GM12878 (cell line): ENCODE data around the gene NUP107. TPM values are rescaled to one million over a fixed set of nuclear protein-coding genes. Genes with fewer than 3 reads are reported as not detected.

Source experiments
- ATAC-seq: fragments of 200-7000 bp; cut with Tn5 transposase; 3 replicates; pipeline ENCODE4 v1.9.1; 2020; ENCODE audit warnings: mild to moderate bottlenecking, moderate library complexity
- BruUV-seq: library from RNA; stranded (reverse); fragments of 400-500 nt; replicated peaks from 2 replicates; lab custom pipeline; 2021; lab: Mats Ljungman, UMichigan
- CTCF ChIA-PET: fragments of 300-600 bp; sonication (Branson Sonifier 250); formaldehyde crosslinking; extraction: SDS; loops from one replicate; lab custom pipeline; 2021; ENCODE audit warnings: inconsistent platforms; lab: Yijun Ruan, JAX
- POLR2A ChIA-PET: fragments of 350-600 bp; formaldehyde crosslinking; extraction: SDS; loops from one replicate; lab custom pipeline; 2021; ENCODE audit warnings: inconsistent platforms; lab: Charles Lee
- RAD21 ChIA-PET: fragments of 300-600 bp; sonication (Branson Sonifier 250); formaldehyde crosslinking; loops from one replicate; lab custom pipeline; 2023; ENCODE audit warnings: antibody characterized with exemption; ENCODE audit not compliant: unreplicated experiment; lab: Charles Lee
- SMC1A ChIA-PET: fragments of 300-600 bp; sonication (Branson Sonifier 250); formaldehyde crosslinking; loops from one replicate; lab custom pipeline; 2023; ENCODE audit not compliant: unreplicated experiment, uncharacterized antibody; lab: Charles Lee
- DNase-seq: peaks from one replicate; pipeline ENCODE4 v3.0.0-alpha.2; 2011; ENCODE audit warnings: low read depth, low spot score
- FAIRE-seq: peaks from 3 replicates; lab custom pipeline; 2011; peaks lifted over from hg19 to GRCh38; lab: Jason Lieb, UNC
- H2AFZ ChIP-seq: 2 replicates; pipeline ENCODE4 v1.6.0; 2011; ENCODE audit warnings: low read depth, low read length, control low read depth; ENCODE audit not compliant: control insufficient read depth
- H3K27ac ChIP-seq: 2 replicates; pipeline ENCODE4 v1.5.1; 2011; ENCODE audit warnings: control low read depth; ENCODE audit not compliant: control insufficient read depth, insufficient read depth
- H3K27me3 ChIP-seq, 2 experiments: replicated peaks in 1 of 2; 2 replicates each; pipeline versions ENCODE4 v1.6.0 to v1.6.1; 2011; ENCODE audit warnings: low read length in 1 of 2; ENCODE audit not compliant: control insufficient read depth in 2 of 2, insufficient read depth in 2 of 2
- H3K36me3 ChIP-seq, 2 experiments: 2 replicates each; pipeline ENCODE4 v1.5.1; 2011; ENCODE audit warnings: low read length in 1 of 2; ENCODE audit not compliant: control insufficient read depth in 2 of 2, insufficient read depth in 2 of 2
- H3K4me1 ChIP-seq: 2 replicates; pipeline ENCODE4 v1.6.1; 2011; ENCODE audit warnings: mild to moderate bottlenecking, low read length, moderate library complexity, mixed read lengths; ENCODE audit not compliant: control insufficient read depth, insufficient read depth
- H3K4me2 ChIP-seq: 2 replicates; pipeline ENCODE4 v1.6.0; 2011; ENCODE audit warnings: control low read depth; ENCODE audit not compliant: control insufficient read depth, insufficient read depth
- H3K4me3 ChIP-seq: fragments of 200-600 bp; sonication (generic); 2 replicates; pipeline ENCODE4 v1.5.1; 2016
- H3K79me2 ChIP-seq: 2 replicates; pipeline ENCODE4 v1.6.0; 2011; ENCODE audit warnings: low read length; ENCODE audit not compliant: control insufficient read depth, insufficient read depth
- H3K9ac ChIP-seq: 2 replicates; pipeline ENCODE4 v1.8.0; 2011; ENCODE audit warnings: low read length, control low read depth, mixed read lengths; ENCODE audit not compliant: control insufficient read depth, insufficient read depth
- H3K9me3 ChIP-seq: replicated peaks from 3 replicates; pipeline ENCODE4 v1.5.1; 2011; ENCODE audit warnings: mild to moderate bottlenecking, low read length; ENCODE audit not compliant: control insufficient read depth, insufficient read depth
- H4K20me1 ChIP-seq: 2 replicates; pipeline ENCODE4 v1.6.0; 2011; ENCODE audit not compliant: control insufficient read depth, insufficient read depth
- ASH2L ChIP-seq: fragments of 300-600, 200-600 bp; sonication (generic); IDR thresholded peaks from 2 replicates; pipeline ENCODE4 v1.6.1; 2017; ENCODE audit warnings: low read depth, mild to moderate bottlenecking, borderline replicate concordance
- ATF3 ChIP-seq: IDR thresholded peaks from 2 replicates; pipeline ENCODE4 v1.6.1; 2011; ENCODE audit warnings: low read depth, mild to moderate bottlenecking, low read length, moderate library complexity, borderline replicate concordance; ENCODE audit errors: extremely low read depth
- BACH1 ChIP-seq: fragments of 450-650 bp; IDR thresholded peaks from 2 replicates; pipeline ENCODE4 v1.6.1; 2017; ENCODE audit warnings: mild to moderate bottlenecking, borderline replicate concordance
- DPF2 ChIP-seq: fragments of 450-650 bp; IDR thresholded peaks from 2 replicates; pipeline ENCODE4 v1.6.1; 2017; ENCODE audit warnings: mild to moderate bottlenecking
- E2F4 ChIP-seq: IDR thresholded peaks from 2 replicates; pipeline ENCODE4 v1.6.1; 2012; ENCODE audit warnings: low read depth, low read length, improper control_type of control experiment
- GATAD2B ChIP-seq: fragments of 450-650 bp; conservative IDR thresholded peaks from 2 replicates; pipeline ENCODE4 v1.6.1; 2017; ENCODE audit warnings: low read depth, mild to moderate bottlenecking, moderate library complexity
- KLF5 ChIP-seq: fragments of 450-650 bp; IDR thresholded peaks from 2 replicates; pipeline ENCODE4 v1.6.1; 2014; ENCODE audit warnings: mild to moderate bottlenecking; ENCODE audit not compliant: partially characterized antibody
- NFYB ChIP-seq: IDR thresholded peaks from 2 replicates; pipeline ENCODE4 v1.6.1; 2011; ENCODE audit warnings: low read depth, mild to moderate bottlenecking, low read length, improper control_type of control experiment, moderate library complexity; ENCODE audit not compliant: insufficient read depth
- POLR2AphosphoS2 ChIP-seq: IDR thresholded peaks from 2 replicates; pipeline ENCODE4 v1.6.1; 2011; ENCODE audit warnings: low read depth, mild to moderate bottlenecking, low read length, improper control_type of control experiment, moderate library complexity
- PRDM15 ChIP-seq: fragments of 450-650 bp; formaldehyde crosslinking; IDR thresholded peaks from 2 replicates; pipeline ENCODE4 v1.4.0; 2020; ENCODE audit warnings: mild to moderate bottlenecking, moderate library complexity
- ZNF24 ChIP-seq: fragments of 450-650 bp; IDR thresholded peaks from 2 replicates; pipeline ENCODE4 v1.6.1; 2017; ENCODE audit warnings: antibody characterized with exemption, mild to moderate bottlenecking
- ZNF622 ChIP-seq: fragments of 450-650 bp; IDR thresholded peaks from 2 replicates; pipeline ENCODE4 v1.6.1; 2017; ENCODE audit warnings: mild to moderate bottlenecking, inconsistent platforms
- WGBS: methylation state at CpG from one replicate; pipeline ENCODE4 v1.1.6; 2016; ENCODE audit warnings: low lambda C conversion rate; ENCODE audit not compliant: insufficient replicate concordance, insufficient coverage; ENCODE audit errors: missing lambda C conversion rate; 5-methylcytosine and 5-hydroxymethylcytosine counted together
- in situ Hi-C: fragments of 300-500 bp; cut with MboI; formaldehyde crosslinking; loops from 9 replicates; pipeline ENCODE4 v1.14.3; 2018; ENCODE audit warnings: mixed read lengths
- intact Hi-C: fragments of 100-400 bp; cut with micrococcal nuclease; formaldehyde crosslinking; loops from one replicate; pipeline ENCODE4 v1.14.2; 2022; ENCODE audit not compliant: unreplicated experiment
- polyA plus RNA-seq, 11 experiments: library from polyadenylated mRNA; depleted of rRNA in 4 of 11; unstranded in 6 of 11; stranded (reverse) in 5 of 11; fragments of >200 nt; fragmentation: Nextera tagmentation in 4 of 11; fragmentation: Illumina TruSeq in 1 of 11; extraction: Ambion mirVana in 4 of 11; extraction: Trizol in 1 of 11; gene quantifications; 1 replicate in 1 of 11; 2 replicates in 10 of 11; pipeline versions ENCODE4 v1.2.1 to v1.2.3, GENCODE V29; 2011 to 2016; ENCODE audit warnings: inconsistent platforms in 2 of 11, missing spikeins in 2 of 11, low read depth in 1 of 11
- total RNA-seq, 4 experiments: library from RNA; depleted of rRNA in 3 of 4; stranded (reverse); fragments of >200 nt in 3 of 4; fragmentation: Illumina TruSeq in 1 of 4; extraction: Trizol in 1 of 4; gene quantifications; 2 replicates each; pipeline versions ENCODE4 v1.2.1 to v1.2.3, GENCODE V29; 2013 to 2021

The NUP107 gene
- total and polyA plus RNA-seq, 10 of the 15 experiments (the other 5 are each of a cell fraction or from before 2014, with no cell fraction given) = 73.4 to 132 (median 92.4) TPM

- Histone ChIP-seq H2AFZ (no peak overlapping the region), H3K4me3 (no peak overlapping the region), H3K4me1 (no peaks in the 10 kb centered on the region), H3K4me2 (no peak overlapping the region), H3K27me3 (no peaks in the 10 kb centered on the region), H3K9me3 (no peaks in the 10 kb centered on the region), H3K27ac (no peak overlapping the region), H3K9ac (no peak overlapping the region), H3K36me3 (no peaks in the 10 kb centered on the region), H3K79me2 (no peaks in the 10 kb centered on the region), H4K20me1 (no peaks in the 10 kb centered on the region)
- in situ Hi-C loops = no loop called here
- intact Hi-C loops = no loop called here
- POLR2A ChIA-PET = no interaction called here
- no peak for ATAC-seq
- peak; percentile 18 for FAIRE-seq
- 82% methylated on average over 4 of the region's 4 CpGs for WGBS
- RAD21 ChIA-PET = no interaction called here
- SMC1A ChIA-PET = no interaction called here
- BruUV-seq = no TSS peak
- CTCF ChIA-PET = no interaction called here
- TF ChIP-seq ZNF622 (no peak), POLR2AphosphoS2 (no peak), ATF3 (no peak), NFYB (no peak), PRDM15 (CRISPR knock-in tag) (no peak), ZNF24 (no peak), ASH2L (no peak), KLF5 (no peak), BACH1 (no peak), GATAD2B (no peak), DPF2 (no peak), E2F4 (no peak)
- no peak for DNase-seq
Observed at GRCh38 chr12:68673788-68674187, 13.0 kb upstream of the NUP107 start.
